NT2/D1 (cell line): ENCODE measurements around the gene CAMSAP3.

Experiments used
- SUZ12 ChIP-seq: IDR thresholded peaks from 2 replicates; pipeline ENCODE4 v1.6.1; 2011; ENCODE audit not compliant: insufficient read length, insufficient read depth; ENCODE audit errors: extremely low read depth
- YY1 ChIP-seq: IDR thresholded peaks from 2 replicates; pipeline ENCODE4 v1.6.1; 2011; ENCODE audit not compliant: insufficient read length, insufficient read depth
- ZNF274 ChIP-seq: IDR thresholded peaks from 2 replicates; pipeline ENCODE4 v1.6.1; 2011; ENCODE audit warnings: mild to moderate bottlenecking, low read depth, low read length

DNA sequence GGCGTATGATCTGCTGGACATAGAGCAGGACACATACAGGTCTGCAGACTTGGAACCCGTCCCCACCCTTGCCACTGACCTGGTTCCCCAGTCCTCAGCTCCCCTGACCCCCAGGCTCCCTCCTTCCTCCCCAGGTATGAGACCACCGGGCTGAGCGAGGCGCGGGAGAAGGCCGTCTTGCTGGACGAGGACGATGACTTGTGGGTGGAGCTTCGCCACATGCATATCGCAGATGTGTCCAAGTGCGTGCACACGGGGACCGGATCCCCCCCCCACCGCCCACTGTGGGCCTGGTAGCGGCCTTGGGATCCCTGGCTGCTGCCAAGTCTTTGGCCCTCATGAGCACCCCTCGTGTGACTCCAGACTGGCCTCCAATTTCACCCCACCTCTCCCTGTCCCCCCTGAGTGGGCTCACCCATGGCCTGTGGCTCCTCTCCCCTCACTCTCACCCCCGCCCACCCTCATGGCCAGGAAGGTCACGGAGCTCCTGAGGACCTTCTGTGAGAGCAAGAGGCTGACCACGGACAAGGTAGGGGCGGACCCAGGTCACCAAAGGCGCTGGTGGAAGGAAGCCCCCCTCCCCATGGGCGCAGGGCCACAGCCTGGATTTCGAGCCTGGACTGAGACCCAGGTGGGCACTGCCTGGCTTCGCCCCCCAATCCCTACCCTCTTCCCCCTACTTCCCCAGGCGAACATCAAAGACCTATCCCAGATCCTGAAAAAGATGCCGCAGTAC lies 46.8 kb downstream of the CAMSAP3 start:
- TF ChIP-seq ZNF274 (no peak), SUZ12 (no peak), YY1 (no peak)
